ENCODE results near the gene LTBP4. TPM values are rescaled to one million over a fixed set of nuclear protein-coding genes. Genes with fewer than 3 reads are reported as not detected.

LTBP4 gene
- polyA plus RNA-seq, 1 of the 3 experiments (the other 2 are of a cell fraction) = 24.8 TPM

DNA sequence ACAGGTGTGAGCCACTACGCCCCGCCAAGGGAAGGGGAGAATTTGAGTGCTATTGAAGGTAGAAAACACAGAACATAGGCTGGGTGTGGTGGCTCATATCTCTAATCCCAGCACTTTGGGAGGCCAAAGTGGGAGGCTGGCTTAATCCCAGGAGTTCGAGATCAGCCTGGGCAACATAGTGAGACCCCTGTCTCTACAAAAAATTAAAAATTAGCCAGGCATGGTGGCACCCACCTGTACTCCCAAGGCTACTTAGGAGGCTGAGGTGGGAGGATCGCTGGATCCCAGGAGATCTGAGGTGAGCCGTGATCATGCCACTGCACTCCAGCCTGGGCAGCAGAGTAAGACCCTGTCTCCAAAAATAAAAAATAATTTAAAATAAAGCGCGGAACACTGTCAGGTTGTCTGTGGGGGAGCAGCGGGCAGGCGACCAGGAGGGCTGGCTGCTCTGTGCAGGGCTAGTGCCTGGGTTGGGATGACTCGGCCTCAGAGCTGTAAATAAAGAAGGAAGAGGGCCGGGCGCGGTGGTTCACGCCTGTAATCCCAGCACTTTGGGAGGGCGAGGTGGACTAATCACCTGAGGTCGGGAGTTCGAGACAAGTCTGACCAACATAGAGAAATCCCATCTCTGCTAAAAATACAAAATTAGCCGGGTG, 41.0 kb downstream of the LTBP4 start:
- no peak overlapping the region for H2AFZ ChIP-seq (ENCODE audit: low read depth)
- peaks cover 0 to 4% of the 10 kb centered on the region in 2 experiments; a peak in 2 of 4 replicates for H3K4me1 ChIP-seq (ENCODE audit: control insufficient read depth in 1 of 2, insufficient read depth in 2 of 2, low read depth in 1 of 2, low read length in 1 of 2)
- no peaks in the 10 kb centered on the region for H3K9me3 ChIP-seq
- H4K20me1 ChIP-seq (ENCODE audit: insufficient read depth) = no peaks in the 10 kb centered on the region
- WGBS (ENCODE audit: low lambda C conversion rate) = 93% methylated on average over 18 of the region's 18 CpGs
- no peak for DNase-seq
- H3K4me3 ChIP-seq (ENCODE audit: low read depth in 2 of 2, low read length in 1 of 2) = no peak overlapping the region
- H3K4me2 ChIP-seq = no peak overlapping the region
- H3K27me3 ChIP-seq (ENCODE audit: insufficient read depth) = no peaks in the 10 kb centered on the region
- no peak for TF ChIP-seq EP300 (IDR thresholded peaks at IDR 0.05; ENCODE audit: borderline replicate concordance in 1 of 2, low read depth in 1 of 2, low read length in 1 of 2)
- no peak for TF ChIP-seq TAF1 (IDR thresholded peaks at IDR 0.05; ENCODE audit: borderline replicate concordance, low read depth, low read length)
- no peak for TF ChIP-seq TEAD4 (IDR thresholded peaks at IDR 0.05; ENCODE audit: borderline replicate concordance, insufficient read depth)
- no peak for TF ChIP-seq SMC3 (IDR thresholded peaks at IDR 0.05; ENCODE audit: low read depth, low read length)
- no peak for TF ChIP-seq JUND (IDR thresholded peaks at IDR 0.05)
- no peak for TF ChIP-seq NRF1 (IDR thresholded peaks at IDR 0.05; ENCODE audit: low read depth, low read length)
- TF ChIP-seq RAD21 (IDR thresholded peaks at IDR 0.05; ENCODE audit: low read length) = no peak
- ChIA-PET POLR2A (no interaction called here), CTCF (interaction anchor here (2.0 to 3.5 kb wide), 2 partner anchors 7 to 21 kb away, joined by 5 to 35 read pairs; no protein-coding TSS in a partner anchor)
- H3F3A ChIP-seq (replicated peaks; ENCODE audit: insufficient read depth) = peaks cover 17% of the 10 kb centered on the region
- H3K36me3 ChIP-seq (replicated peaks in 1 of 2; ENCODE audit: control insufficient read depth in 1 of 2, insufficient read depth in 2 of 2, low read length in 1 of 2) = no peaks in the 10 kb centered on the region
- H3K9ac ChIP-seq = no peak overlapping the region
- no peaks in the 10 kb centered on the region for H3K79me2 ChIP-seq (ENCODE audit: insufficient read depth)
- H3K27ac ChIP-seq (ENCODE audit: low read depth in 2 of 2, low read length in 1 of 2) = no peak overlapping the region
- no peaks in the 10 kb centered on the region for H3K9me2 ChIP-seq

GRCh38 chr19:40642757-40643305, 41.7 kb downstream of the LTBP4 start:
- Histone ChIP-seq H3K4me3 (ENCODE audit: low read depth in 2 of 2, low read length in 1 of 2) (no peak overlapping the region), H4K20me1 (ENCODE audit: insufficient read depth) (no peaks in the 10 kb centered on the region), H3K27me3 (ENCODE audit: insufficient read depth) (no peaks in the 10 kb centered on the region), H3K9me3 (no peaks in the 10 kb centered on the region), H3K79me2 (ENCODE audit: insufficient read depth) (no peaks in the 10 kb centered on the region), H3K4me2 (no peak overlapping the region), H3F3A (replicated peaks; ENCODE audit: insufficient read depth) (peaks cover 17% of the 10 kb centered on the region), H3K4me1 (ENCODE audit: control insufficient read depth in 1 of 2, insufficient read depth in 2 of 2, low read depth in 1 of 2, low read length in 1 of 2) (peaks cover 0 to 4% of the 10 kb centered on the region in 2 experiments; a peak in 2 of 4 replicates), H2AFZ (ENCODE audit: low read depth) (no peak overlapping the region), H3K27ac (ENCODE audit: low read depth in 2 of 2, low read length in 1 of 2) (no peak overlapping the region), H3K9ac (no peak overlapping the region), H3K36me3 (replicated peaks in 1 of 2; ENCODE audit: control insufficient read depth in 1 of 2, insufficient read depth in 2 of 2, low read length in 1 of 2) (no peaks in the 10 kb centered on the region), H3K9me2 (no peaks in the 10 kb centered on the region)
- DNase-seq = no peak
- ChIA-PET POLR2A (no interaction called here), CTCF (interaction anchor here (0.7 to 3.5 kb wide), 3 partner anchors 8 to 78 kb away, joined by 3 to 35 read pairs (median 5); no protein-coding TSS in a partner anchor)
- 87% methylated on average over 8 of the region's 8 CpGs for WGBS (ENCODE audit: low lambda C conversion rate)
- TF ChIP-seq FOXM1 (IDR thresholded peaks at IDR 0.05; ENCODE audit: low read depth) (no peak), CTCF (IDR thresholded peaks at IDR 0.05) (no peak), FOXJ3 (CRISPR knock-in tag; IDR thresholded peaks at IDR 0.05) (no peak), SMC3 (IDR thresholded peaks at IDR 0.05; ENCODE audit: low read depth, low read length) (no peak), NRF1 (IDR thresholded peaks at IDR 0.05; ENCODE audit: low read depth, low read length) (no peak), CHD2 (IDR thresholded peaks at IDR 0.05; ENCODE audit: low read length, partially characterized antibody) (no peak), GATA2 (CRISPR knock-in tag; IDR thresholded peaks at IDR 0.05) (no peak), EZH2phosphoT487 (IDR thresholded peaks at IDR 0.05; ENCODE audit: borderline replicate concordance, low read depth) (no peak), RCOR1 (IDR thresholded peaks at IDR 0.05; ENCODE audit: low read length) (no peak), MEF2A (IDR thresholded peaks at IDR 0.05; ENCODE audit: borderline replicate concordance, low read depth) (no peak), ZBTB33 (IDR thresholded peaks at IDR 0.05; ENCODE audit: borderline replicate concordance, low read depth) (no peak)
- TF ChIP-seq, protein P1, sequence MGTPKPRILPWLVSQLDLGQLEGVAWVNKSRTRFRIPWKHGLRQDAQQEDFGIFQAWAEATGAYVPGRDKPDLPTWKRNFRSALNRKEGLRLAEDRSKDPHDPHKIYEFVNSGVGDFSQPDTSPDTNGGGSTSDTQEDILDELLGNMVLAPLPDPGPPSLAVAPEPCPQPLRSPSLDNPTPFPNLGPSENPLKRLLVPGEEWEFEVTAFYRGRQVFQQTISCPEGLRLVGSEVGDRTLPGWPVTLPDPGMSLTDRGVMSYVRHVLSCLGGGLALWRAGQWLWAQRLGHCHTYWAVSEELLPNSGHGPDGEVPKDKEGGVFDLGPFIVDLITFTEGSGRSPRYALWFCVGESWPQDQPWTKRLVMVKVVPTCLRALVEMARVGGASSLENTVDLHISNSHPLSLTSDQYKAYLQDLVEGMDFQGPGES (IDR thresholded peaks at IDR 0.05; ENCODE audit: low read depth, low read length) = no peak
